Gastroesophageal sphincter (tissue), 3 donors: Measurements from ENCODE around the gene KRT84.

ENCODE experiments used
- POLR2A ChIP-seq, 2 donors: fragments of 450-650 bp; IDR thresholded peaks; one replicate each; pipeline ENCODE4 v1.6.1; 2017; ENCODE audit warnings: antibody characterized with exemption in 2 of 2, mild to moderate bottlenecking in 2 of 2, moderate library complexity in 1 of 2
- TF ChIP-seq, protein P1 (sequence below), 4 experiments: fragments of 200-600 bp in 2 of 4; fragments of 450-650 bp in 2 of 4; sonication (generic) in 1 of 4; IDR thresholded peaks; one replicate each; pipeline ENCODE4 v1.5.1; 2017 to 2019; ENCODE audit warnings: antibody characterized with exemption in 4 of 4, mild to moderate bottlenecking in 2 of 4, moderate library complexity in 2 of 4

DNA sequence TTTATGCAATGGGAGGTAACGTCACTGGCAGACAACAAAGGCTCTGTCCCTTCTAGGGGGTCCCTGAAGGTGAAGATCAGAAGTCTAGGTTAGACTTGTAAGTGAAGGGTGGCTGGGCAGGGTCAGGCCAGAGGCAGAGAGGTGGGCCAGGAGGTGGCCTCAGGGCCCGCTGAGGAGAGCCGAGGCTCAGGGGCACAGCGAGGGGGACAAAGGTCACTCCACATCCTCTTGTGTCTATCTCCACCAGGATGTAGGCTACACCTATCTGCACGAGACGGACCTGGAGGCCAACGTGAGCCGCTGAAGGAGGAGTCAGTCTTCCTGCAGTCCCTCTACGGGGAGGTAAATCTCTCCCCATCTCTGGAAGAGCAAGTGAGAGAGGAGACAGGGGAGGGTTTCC lies 38.4 kb downstream of the KRT84 start:
- no peak for TF ChIP-seq POLR2A (IDR thresholded peaks at IDR 0.05)
- TF ChIP-seq, protein P1, sequence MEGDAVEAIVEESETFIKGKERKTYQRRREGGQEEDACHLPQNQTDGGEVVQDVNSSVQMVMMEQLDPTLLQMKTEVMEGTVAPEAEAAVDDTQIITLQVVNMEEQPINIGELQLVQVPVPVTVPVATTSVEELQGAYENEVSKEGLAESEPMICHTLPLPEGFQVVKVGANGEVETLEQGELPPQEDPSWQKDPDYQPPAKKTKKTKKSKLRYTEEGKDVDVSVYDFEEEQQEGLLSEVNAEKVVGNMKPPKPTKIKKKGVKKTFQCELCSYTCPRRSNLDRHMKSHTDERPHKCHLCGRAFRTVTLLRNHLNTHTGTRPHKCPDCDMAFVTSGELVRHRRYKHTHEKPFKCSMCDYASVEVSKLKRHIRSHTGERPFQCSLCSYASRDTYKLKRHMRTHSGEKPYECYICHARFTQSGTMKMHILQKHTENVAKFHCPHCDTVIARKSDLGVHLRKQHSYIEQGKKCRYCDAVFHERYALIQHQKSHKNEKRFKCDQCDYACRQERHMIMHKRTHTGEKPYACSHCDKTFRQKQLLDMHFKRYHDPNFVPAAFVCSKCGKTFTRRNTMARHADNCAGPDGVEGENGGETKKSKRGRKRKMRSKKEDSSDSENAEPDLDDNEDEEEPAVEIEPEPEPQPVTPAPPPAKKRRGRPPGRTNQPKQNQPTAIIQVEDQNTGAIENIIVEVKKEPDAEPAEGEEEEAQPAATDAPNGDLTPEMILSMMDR (IDR thresholded peaks at IDR 0.05): no peak
